Mucosa of stomach (tissue), 1 donor: Measurements from ENCODE around the gene PAGE2B.
"Not testable (repeated sequence)": the region's sequence is repeated elsewhere in the genome, so short reads cannot be mapped to it uniquely, and the experiment has no call there.

Source experiments
- H3K27me3 ChIP-seq: one replicate; pipeline ENCODE4 v1.7.0; 2013; ENCODE audit warnings: mild to moderate bottlenecking, low read length; ENCODE audit not compliant: control insufficient read depth, insufficient read depth
- H3K36me3 ChIP-seq: one replicate; pipeline ENCODE4 v1.7.0; 2013; ENCODE audit warnings: low read length; ENCODE audit not compliant: control insufficient read depth, insufficient read depth
- H3K4me1 ChIP-seq: one replicate; pipeline ENCODE4 v1.7.0; 2013; ENCODE audit warnings: mild to moderate bottlenecking, low read length; ENCODE audit not compliant: control insufficient read depth, insufficient read depth
- H3K4me3 ChIP-seq: one replicate; pipeline ENCODE4 v1.7.0; 2013; ENCODE audit warnings: low read length
- H3K9ac ChIP-seq: one replicate; pipeline ENCODE4 v1.7.0; 2013; ENCODE audit warnings: mild to moderate bottlenecking, low read length, moderate library complexity
- H3K9me3 ChIP-seq: one replicate; pipeline ENCODE4 v1.7.0; 2013; ENCODE audit warnings: mild to moderate bottlenecking, low read length, moderate library complexity; ENCODE audit not compliant: control insufficient read depth
- donor health status: Pancreatic carcinoma.

Gene PAGE2B

DNA sequence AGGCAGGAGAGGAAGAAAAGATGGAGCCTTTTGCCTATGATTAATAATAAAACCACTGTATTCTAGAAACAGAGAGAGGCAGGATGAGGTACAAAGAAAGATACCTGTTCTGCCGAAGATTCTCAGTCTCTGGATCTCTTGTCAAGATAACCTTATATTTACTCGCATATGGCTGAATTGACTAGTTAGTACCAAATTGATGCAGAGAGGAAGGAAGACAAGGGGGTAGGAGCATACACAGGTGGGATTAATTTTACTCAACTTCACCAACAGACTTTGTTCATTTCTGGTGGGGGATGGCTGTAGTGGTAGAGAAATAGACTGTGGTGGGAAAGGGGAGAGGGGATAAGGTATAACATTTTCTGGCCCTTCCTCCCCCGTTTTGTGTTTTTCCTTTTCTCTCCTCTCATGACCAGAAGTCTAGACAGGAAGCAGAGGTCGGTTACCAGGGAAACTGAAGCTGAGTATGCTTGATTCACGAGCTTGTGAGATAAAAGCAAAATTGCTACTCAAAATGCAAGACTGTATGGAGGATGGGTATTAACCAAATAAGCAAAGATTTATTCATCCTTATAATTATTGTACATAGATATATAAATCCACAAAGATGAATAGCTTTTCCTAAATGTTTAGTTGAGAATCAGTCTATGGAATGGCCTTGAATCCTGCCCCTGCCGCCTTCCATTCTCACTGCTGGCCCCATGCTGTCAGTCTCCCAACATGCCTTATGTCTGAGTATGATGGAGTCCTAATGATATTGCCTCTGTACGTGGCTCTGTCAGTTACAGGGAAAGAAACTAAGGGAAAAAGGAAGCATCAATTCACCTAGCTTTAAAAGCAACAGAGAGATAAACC lies 17.8 kb upstream of the PAGE2B start:
- H3K36me3 ChIP-seq, result no peaks in the 10 kb centered on the region
- H3K4me3 ChIP-seq, result no peak overlapping the region
- H3K27me3 ChIP-seq, result no peaks in the 10 kb centered on the region
- H3K9me3 ChIP-seq, result no peaks in the 10 kb centered on the region
- no peak overlapping the region for H3K9ac ChIP-seq
- H3K4me1 ChIP-seq, result no peaks in the 10 kb centered on the region

- Histone ChIP-seq H3K27me3 (no peaks in the 10 kb centered on the region), H3K9me3 (no peaks in the 10 kb centered on the region), H3K4me3 (no peak overlapping the region), H3K36me3 (no peaks in the 10 kb centered on the region), H3K9ac (no peak overlapping the region), H3K4me1 (no peaks in the 10 kb centered on the region)
Observed at GRCh38 chrX:55057675-55058249, 17.1 kb upstream of the PAGE2B start.

DNA sequence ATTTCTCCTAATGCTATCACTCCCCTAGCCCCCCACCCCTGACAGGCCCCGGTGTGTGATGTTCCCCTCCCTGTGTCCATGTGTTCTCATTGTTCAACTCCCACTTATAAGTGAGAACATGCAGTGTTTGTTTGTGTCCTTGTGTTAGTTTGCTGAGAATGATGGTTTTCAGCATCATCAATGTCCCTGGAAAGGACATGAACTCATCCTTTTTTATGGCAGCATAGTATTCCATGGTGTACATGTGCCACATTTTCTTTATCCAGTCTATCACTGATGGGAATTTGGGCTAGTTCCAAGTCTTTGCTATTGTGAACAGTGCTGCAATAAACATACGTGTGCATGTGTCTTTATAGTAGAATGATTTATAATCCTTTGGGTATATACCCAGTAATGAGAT lies 7.7 kb upstream of the PAGE2B start:
- not testable (repeated sequence) for H3K9me3 ChIP-seq, H3K27me3 ChIP-seq, H3K4me3 ChIP-seq, H3K36me3 ChIP-seq, H3K4me1 ChIP-seq, H3K9ac ChIP-seq

GRCh38 chrX:55072286-55072685 lies 2.5 kb upstream of the PAGE2B start:
- Histone ChIP-seq H3K9ac (no peak overlapping the region), H3K4me1 (no peaks in the 10 kb centered on the region), H3K27me3 (no peaks in the 10 kb centered on the region), H3K9me3 (no peaks in the 10 kb centered on the region), H3K36me3 (no peaks in the 10 kb centered on the region), H3K4me3 (no peak overlapping the region)

GRCh38 chrX:55088795-55089489 lies 14.1 kb downstream of the PAGE2B start, which contains the start of gene PAGE2:
Gene PAGE2, plus strand, starts transcription at chrX:55089018. Its CDS starts 1,003 bp downstream, at chrX:55090021.
- Histone ChIP-seq H3K9ac (no peak within 1 kb of the TSS), H3K4me3 (no peak within 1 kb of the TSS), H3K27me3 (no peaks in the 10 kb centered on the region), H3K36me3 (no peaks in the 10 kb centered on the region), H3K4me1 (no peaks in the 10 kb centered on the region), H3K9me3 (no peaks in the 10 kb centered on the region)

GRCh38 chrX:55098691-55099090 lies 23.9 kb downstream of the PAGE2B start:
- Histone ChIP-seq H3K4me3 (no peak overlapping the region), H3K4me1 (no peaks in the 10 kb centered on the region), H3K9ac (no peak overlapping the region), H3K36me3 (no peaks in the 10 kb centered on the region), H3K27me3 (no peaks in the 10 kb centered on the region), H3K9me3 (no peaks in the 10 kb centered on the region)

DNA sequence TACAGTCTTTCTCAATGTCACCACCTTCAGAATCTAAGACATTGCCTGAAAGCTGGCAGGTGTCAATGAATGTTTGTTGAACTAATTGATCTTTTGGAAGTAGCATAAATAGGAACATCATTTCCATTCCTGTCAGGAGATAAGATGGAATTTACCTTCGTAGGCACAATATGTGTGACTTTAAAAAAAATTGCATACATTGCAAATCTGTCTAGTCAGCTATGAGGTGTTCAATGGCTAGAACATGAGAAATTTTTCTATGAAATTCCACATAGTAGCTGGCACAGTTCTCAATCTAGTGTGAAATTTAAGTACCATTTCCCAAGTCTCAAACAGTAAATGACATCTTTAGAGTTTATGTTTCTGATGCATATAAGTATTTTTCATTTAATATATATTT lies 24.3 kb downstream of the PAGE2B start:
- Histone ChIP-seq H3K4me3 (no peak overlapping the region), H3K9ac (no peak overlapping the region), H3K36me3 (no peaks in the 10 kb centered on the region), H3K9me3 (no peaks in the 10 kb centered on the region), H3K4me1 (no peaks in the 10 kb centered on the region), H3K27me3 (no peaks in the 10 kb centered on the region)

DNA sequence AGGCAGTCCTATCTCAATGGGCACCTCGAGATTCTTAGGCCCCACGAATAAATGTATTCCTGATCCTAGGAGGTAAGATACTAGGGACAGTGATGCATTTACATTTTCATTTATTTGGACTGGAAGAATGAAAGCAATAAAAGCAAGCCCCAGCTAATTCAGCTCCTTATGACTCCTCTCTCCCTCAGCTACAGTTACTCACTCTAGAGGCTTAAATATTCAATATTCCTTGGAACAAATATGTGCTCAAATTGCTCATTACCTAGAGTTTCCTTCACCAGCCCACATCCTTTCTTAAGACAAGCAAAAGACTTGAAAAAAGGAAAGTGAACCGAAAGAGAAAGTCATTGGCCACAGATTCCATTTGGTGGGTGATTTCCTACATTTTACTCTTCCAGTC lies 27.9 kb downstream of the PAGE2B start:
- no peaks in the 10 kb centered on the region for H3K9me3 ChIP-seq

DNA sequence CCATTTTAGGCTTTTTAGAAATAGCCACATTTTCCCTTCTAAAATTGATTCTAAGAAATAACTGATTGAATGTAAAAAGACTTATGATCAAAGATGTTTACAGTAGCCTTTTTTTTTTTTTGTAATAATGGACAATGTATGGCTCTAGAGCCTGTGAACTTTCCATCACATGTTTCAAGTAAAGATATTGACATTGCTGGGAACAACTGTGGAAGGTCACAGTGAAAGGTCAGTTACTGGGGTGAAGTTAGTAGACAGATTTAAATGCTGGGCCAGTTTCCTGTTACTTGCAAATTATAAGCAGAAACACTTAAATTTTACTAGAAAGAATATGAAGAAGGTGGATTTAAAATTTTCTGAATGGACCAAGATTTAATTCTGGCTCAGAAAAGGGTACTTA lies 32.4 kb downstream of the PAGE2B start:
- no peak overlapping the region for H3K4me3 ChIP-seq
- H3K9me3 ChIP-seq, result no peaks in the 10 kb centered on the region
- no peak overlapping the region for H3K9ac ChIP-seq
- H3K27me3 ChIP-seq, result no peaks in the 10 kb centered on the region
- no peaks in the 10 kb centered on the region for H3K36me3 ChIP-seq
- H3K4me1 ChIP-seq, result no peaks in the 10 kb centered on the region

More for the DNA sequence above, 27.9 kb downstream of the PAGE2B start:
- H3K4me1 ChIP-seq, result no peaks in the 10 kb centered on the region
- no peaks in the 10 kb centered on the region for H3K36me3 ChIP-seq
- H3K4me3 ChIP-seq, result no peak overlapping the region
- H3K9ac ChIP-seq, result no peak overlapping the region
- H3K27me3 ChIP-seq, result no peaks in the 10 kb centered on the region

- Histone ChIP-seq H3K36me3 (no peaks in the 10 kb centered on the region), H3K4me1 (no peaks in the 10 kb centered on the region), H3K9me3 (no peaks in the 10 kb centered on the region), H3K9ac (no peak overlapping the region), H3K27me3 (no peaks in the 10 kb centered on the region), H3K4me3 (no peak overlapping the region)
Observed at GRCh38 chrX:55107911-55108310, 33.1 kb downstream of the PAGE2B start.

DNA sequence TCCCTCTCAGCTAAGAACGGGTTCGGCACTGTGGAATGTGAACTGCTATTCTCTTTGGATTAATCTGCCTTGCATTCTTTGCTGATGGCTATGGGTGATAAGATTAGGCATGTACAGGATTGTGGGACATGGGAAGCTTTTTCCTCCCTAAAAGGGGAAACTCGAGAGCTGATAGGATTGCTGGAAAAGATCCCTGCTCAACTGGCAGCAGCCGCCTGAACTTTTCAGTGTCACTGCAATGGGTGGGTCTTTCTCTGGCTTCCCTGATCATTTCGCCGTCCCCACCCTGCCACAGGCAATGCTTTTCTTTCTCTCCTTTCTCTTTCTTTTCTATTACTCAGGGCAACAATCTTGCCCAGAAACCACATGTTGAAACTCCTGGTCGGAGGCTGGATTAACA lies 34.5 kb downstream of the PAGE2B start:
- no peaks in the 10 kb centered on the region for H3K36me3 ChIP-seq
- H3K9ac ChIP-seq, result no peak overlapping the region
- H3K4me3 ChIP-seq, result no peak overlapping the region
- no peaks in the 10 kb centered on the region for H3K27me3 ChIP-seq
- H3K4me1 ChIP-seq, result no peaks in the 10 kb centered on the region
- no peaks in the 10 kb centered on the region for H3K9me3 ChIP-seq

GRCh38 chrX:55111578-55112254 lies 36.9 kb downstream of the PAGE2B start:
- Histone ChIP-seq H3K4me3 (no peak overlapping the region), H3K9me3 (no peaks in the 10 kb centered on the region), H3K27me3 (no peaks in the 10 kb centered on the region), H3K36me3 (no peaks in the 10 kb centered on the region), H3K4me1 (no peaks in the 10 kb centered on the region), H3K9ac (no peak overlapping the region)
